ENCODE measurements around the gene IGFBP2. TPM values are rescaled to one million over a fixed set of nuclear protein-coding genes. Genes with fewer than 3 reads are reported as not detected.

IGFBP2 gene
- total and polyA plus RNA-seq, 2 of the 8 experiments (the other 6 are each of a cell fraction or from before 2014, with no cell fraction given): 326 to 782 TPM

- no peak for TF ChIP-seq CHD7 (IDR thresholded peaks at IDR 0.05; ENCODE audit: insufficient replicate concordance, low read length)
- TF ChIP-seq TCF12 (IDR thresholded peaks at IDR 0.05; ENCODE audit: low read depth, low read length): no peak
- no peak for TF ChIP-seq BCL11A (IDR thresholded peaks at IDR 0.05; ENCODE audit: low read depth in 2 of 2, low read length in 2 of 2)
- no peak for TF ChIP-seq TBP (IDR thresholded peaks at IDR 0.05; ENCODE audit: low read depth, low read length)
- no peak for TF ChIP-seq EGR1 (IDR thresholded peaks at IDR 0.05; ENCODE audit: borderline replicate concordance, low read depth, low read length)
- TF ChIP-seq CEBPB (IDR thresholded peaks at IDR 0.05; ENCODE audit: low read depth, low read length): no peak
- TF ChIP-seq SP4 (IDR thresholded peaks at IDR 0.05; ENCODE audit: low read length): no peak
- TF ChIP-seq CTCF (IDR thresholded peaks at IDR 0.05; ENCODE audit: control extremely low read depth in 1 of 3, insufficient read depth in 1 of 3, low read depth in 1 of 3, low read length in 3 of 3): no peak
- TF ChIP-seq SRF (IDR thresholded peaks at IDR 0.05; ENCODE audit: low read depth, low read length): no peak
Observed at GRCh38 chr2:216680951-216681629, 47.9 kb downstream of the IGFBP2 start (continued).

Data from H1 (cell line).